Measurements from ENCODE around the gene FOXC2.

GRCh38 chr16:86529160-86529559 is 37.5 kb upstream of the FOXC2 start:
- TF ChIP-seq TAF1 (IDR thresholded peaks at IDR 0.05; ENCODE audit: low read depth, low read length) (no peak), POLR2AphosphoS5 (IDR thresholded peaks at IDR 0.05; ENCODE audit: low read depth, low read length) (no peak), POLR2A (IDR thresholded peaks at IDR 0.05; ENCODE audit: low read depth, low read length) (no peak), POU2F2 (IDR thresholded peaks at IDR 0.05; ENCODE audit: low read depth, low read length) (no peak)
